Testis (tissue), 3 donors: ENCODE measurements around the gene TDRD3. TPM values are rescaled to one million over a fixed set of nuclear protein-coding genes. Genes with fewer than 3 reads are reported as not detected.
"Not testable (repeated sequence)": the region's sequence is repeated elsewhere in the genome, so short reads cannot be mapped to it uniquely, and the experiment has no call there.

Source experiments
- DNase-seq: peaks from one replicate; pipeline ENCODE4 v3.0.0-alpha.2; 2019
- H3K27ac ChIP-seq, 2 donors: fragments of 200-600 bp; sonication (generic); one replicate each; pipeline ENCODE4 v1.5.1; 2019
- H3K27me3 ChIP-seq: fragments of 200-600 bp; sonication (generic); one replicate; pipeline ENCODE4 v1.5.1; 2019
- H3K36me3 ChIP-seq: fragments of 200-600 bp; sonication (generic); one replicate; pipeline ENCODE4 v1.5.1; 2017; ENCODE audit warnings: low read depth; ENCODE audit errors: missing control alignments
- H3K4me1 ChIP-seq: fragments of 200-600 bp; sonication (generic); one replicate; pipeline ENCODE4 v1.5.1; 2019
- H3K4me3 ChIP-seq, 2 donors: fragments of 200-600 bp; sonication (generic); one replicate each; pipeline ENCODE4 v1.5.1; 2017 to 2019
- H3K9me3 ChIP-seq: fragments of 200-600 bp; sonication (generic); one replicate; pipeline ENCODE4 v1.5.1; 2017
- CTCF ChIP-seq, 3 experiments: fragments of 450-650 bp in 2 of 3; fragments of 200-600 bp in 1 of 3; sonication (generic) in 1 of 3; IDR thresholded peaks; one replicate each; pipeline ENCODE4 v1.5.1; 2016 to 2019; ENCODE audit warnings: antibody characterized with exemption in 3 of 3, mild to moderate bottlenecking in 2 of 3, moderate library complexity in 1 of 3
- POLR2A ChIP-seq: fragments of 450-650 bp; IDR thresholded peaks from one replicate; pipeline ENCODE4 v1.6.1; 2017; ENCODE audit warnings: antibody characterized with exemption, mild to moderate bottlenecking, moderate library complexity
- WGBS, 2 donors: methylation state at CpG; one replicate each; pipeline ENCODE4 v1.1.5; 2018; 5-methylcytosine and 5-hydroxymethylcytosine counted together
- intact Hi-C: fragments of 100-400 bp; cut with DNase I; formaldehyde crosslinking; loops from one replicate; pipeline ENCODE4 v1.15.1; 2023; ENCODE audit warnings: low total_unique reads
- polyA plus RNA-seq: library from polyadenylated mRNA; stranded (reverse); fragments of 350-450 nt; fragmentation: Illumina TruSeq; extraction: RNeasy Lipid Tissue Mini Kit (QIAGEN cat#74804); gene quantifications from one replicate; pipeline ENCODE4 v1.2.3, GENCODE V29; 2014; ENCODE audit warnings: low read depth, low replicate concordance; ENCODE audit not compliant: insufficient read depth
- total RNA-seq, 2 donors: library from RNA; depleted of rRNA; stranded (reverse); fragments of >200 nt; gene quantifications; one replicate each; pipeline ENCODE4 v1.2.3, GENCODE V29; 2016

TDRD3 gene
- total and polyA plus RNA-seq, 3 donors from 2014 or later, result 21.8 to 30.4 (median 28.8) TPM

GRCh38 chr13:60402022-60402421 is 5.0 kb downstream of the TDRD3 start:
- Histone ChIP-seq H3K9me3 (no peaks in the 10 kb centered on the region), H3K27me3 (no peaks in the 10 kb centered on the region), H3K36me3 (no peaks in the 10 kb centered on the region), H3K4me3 (no peak overlapping the region), H3K27ac (no peak overlapping the region), H3K4me1 (peaks cover 16% of the 10 kb centered on the region)
- TF ChIP-seq CTCF (IDR thresholded peaks at IDR 0.05), result no peak
- no peak for TF ChIP-seq POLR2A
- intact Hi-C loops, result no loop called here
- DNase-seq, result no peak

- no peak for DNase-seq
Measured at GRCh38 chr13:60407095-60407494, 10.1 kb downstream of the TDRD3 start.

DNA sequence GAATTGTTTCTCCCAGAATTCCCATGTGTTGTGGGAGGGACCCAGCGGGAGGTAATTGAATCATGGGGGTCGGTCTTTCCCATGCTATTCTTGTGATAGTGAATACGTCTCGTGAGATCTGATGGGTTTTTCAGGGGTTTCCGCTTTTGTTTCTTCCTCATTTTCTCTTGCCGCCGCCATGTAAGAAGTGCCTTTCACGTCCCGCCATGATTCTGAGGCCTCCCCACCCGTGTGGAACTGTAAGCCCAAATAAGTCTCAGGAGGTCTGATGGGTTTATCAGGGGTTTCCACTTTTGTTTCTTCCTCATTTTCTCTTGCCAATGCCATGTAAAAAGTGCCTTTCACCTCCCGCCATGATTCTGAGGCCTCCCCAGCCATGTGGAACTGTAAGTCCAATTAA is 10.8 kb downstream of the TDRD3 start:
- H3K27me3 ChIP-seq, H3K4me1 ChIP-seq, DNase-seq, intact Hi-C loops, H3K36me3 ChIP-seq, H3K4me3 ChIP-seq, H3K27ac ChIP-seq, H3K9me3 ChIP-seq: not testable (repeated sequence)
- 93 to 97% methylated on average over 11 of the region's 11 CpGs for WGBS, 2 donors

More at GRCh38 chr13:60407095-60407494, 10.1 kb downstream of the TDRD3 start:
- intact Hi-C loops, result no loop called here
- H3K27ac ChIP-seq, result no peak overlapping the region
- no peaks in the 10 kb centered on the region for H3K36me3 ChIP-seq
- no peak overlapping the region for H3K4me3 ChIP-seq
- no peaks in the 10 kb centered on the region for H3K9me3 ChIP-seq
- 86 to 98% methylated on average over 1 of the region's 1 CpG for WGBS, 2 donors
- no peaks in the 10 kb centered on the region for H3K4me1 ChIP-seq
- TF ChIP-seq CTCF (IDR thresholded peaks at IDR 0.05) (no peak), POLR2A (no peak)
- no peaks in the 10 kb centered on the region for H3K27me3 ChIP-seq

DNA sequence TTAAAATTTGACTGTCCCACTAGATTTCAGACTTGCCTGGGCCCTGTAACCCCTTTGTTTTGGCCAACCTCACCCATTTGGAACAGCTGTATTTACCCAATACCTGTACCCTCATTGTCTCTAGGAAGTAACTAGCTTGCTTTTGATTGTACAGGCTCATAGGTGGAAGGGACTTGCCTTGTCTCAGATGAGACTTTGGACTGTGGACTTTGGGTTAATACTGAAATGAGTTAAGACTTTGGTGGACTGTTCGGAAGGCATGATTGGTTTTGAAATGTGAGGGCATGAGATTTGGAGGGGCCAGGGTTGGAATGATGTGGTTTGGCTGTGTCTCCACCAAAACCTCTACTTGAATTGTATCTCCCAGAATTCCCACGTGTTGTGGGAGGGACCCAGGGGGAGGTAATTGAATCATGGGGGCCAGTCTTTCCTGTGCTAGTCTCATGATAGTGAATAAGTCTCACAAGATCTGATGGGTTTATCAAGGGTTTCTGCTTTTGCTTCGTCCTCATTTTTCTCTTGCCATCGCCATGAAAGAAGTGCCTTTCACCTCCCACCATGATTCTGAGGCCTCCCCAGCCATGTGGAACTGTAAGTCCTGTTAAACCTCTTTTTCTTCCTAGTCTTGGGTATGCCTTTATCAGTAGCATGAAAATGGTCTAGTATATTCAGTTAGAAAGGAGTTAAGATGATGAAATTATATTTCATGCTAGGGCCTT is 12.7 kb downstream of the TDRD3 start:
- H3K9me3 ChIP-seq, H3K27me3 ChIP-seq, H3K27ac ChIP-seq, H3K4me1 ChIP-seq, DNase-seq, H3K36me3 ChIP-seq, H3K4me3 ChIP-seq, intact Hi-C loops: not testable (repeated sequence)
- 87 to 92% methylated on average over 4 of the region's 4 CpGs for WGBS, 2 donors

DNA sequence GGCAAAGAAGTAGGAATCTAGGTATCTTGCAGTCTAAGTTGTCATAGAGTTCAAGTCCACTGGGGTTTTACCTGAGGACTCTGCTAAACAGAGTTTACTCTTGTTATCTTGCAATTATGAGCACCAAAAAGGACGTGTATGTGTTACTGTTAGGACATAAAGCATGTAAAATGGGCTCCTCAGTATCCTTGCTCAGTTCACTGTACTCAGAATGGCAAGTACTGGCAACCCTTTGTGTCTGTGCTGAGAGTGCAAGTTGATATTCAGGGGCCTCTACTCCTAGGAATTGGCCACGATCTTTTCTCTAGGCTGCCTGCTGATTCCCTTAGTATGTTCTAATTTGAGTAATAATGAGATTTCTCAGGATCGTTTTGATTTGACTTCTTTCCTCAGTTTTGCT is 13.3 kb downstream of the TDRD3 start:
- Histone ChIP-seq H3K36me3 (no peaks in the 10 kb centered on the region), H3K4me3 (no peak overlapping the region), H3K9me3 (no peaks in the 10 kb centered on the region), H3K27me3 (no peaks in the 10 kb centered on the region), H3K27ac (no peak overlapping the region), H3K4me1 (no peaks in the 10 kb centered on the region)
- DNase-seq, result no peak
- intact Hi-C loops, result no loop called here
- TF ChIP-seq CTCF (IDR thresholded peaks at IDR 0.05) (no peak), POLR2A (no peak)
- 61 to 63% methylated on average over 3 of the region's 3 CpGs for WGBS, 2 donors

- H3K27ac ChIP-seq, result no peak overlapping the region
Measured at GRCh38 chr13:60411464-60411863, 14.4 kb downstream of the TDRD3 start.

More at GRCh38 chr13:60411464-60411863, 14.4 kb downstream of the TDRD3 start:
- Histone ChIP-seq H3K36me3 (no peaks in the 10 kb centered on the region), H3K4me3 (no peak overlapping the region), H3K27me3 (no peaks in the 10 kb centered on the region), H3K4me1 (no peaks in the 10 kb centered on the region), H3K9me3 (no peaks in the 10 kb centered on the region)
- TF ChIP-seq POLR2A (no peak), CTCF (IDR thresholded peaks at IDR 0.05) (no peak)
- intact Hi-C loops, result no loop called here
- WGBS, 2 donors, result 45 to 52% methylated on average over 1 of the region's 1 CpG
- DNase-seq, result no peak
